Tibial nerve (tissue), 3 donors: ENCODE results near the gene SLC39A11.

Source experiments
- POLR2A ChIP-seq, 2 donors: fragments of 450-650 bp; IDR thresholded peaks; one replicate each; pipeline ENCODE4 v1.6.1; 2017; ENCODE audit warnings: antibody characterized with exemption in 2 of 2, mild to moderate bottlenecking in 2 of 2, moderate library complexity in 2 of 2
- TF ChIP-seq, protein P1 (sequence below), 5 experiments: fragments of 200-600 bp in 3 of 5; fragments of 450-650 bp in 2 of 5; sonication (generic) in 3 of 5; IDR thresholded peaks; one replicate each; pipeline ENCODE4 v1.5.1; 2016 to 2019; ENCODE audit warnings: antibody characterized with exemption in 5 of 5, mild to moderate bottlenecking in 3 of 5, moderate library complexity in 2 of 5

DNA sequence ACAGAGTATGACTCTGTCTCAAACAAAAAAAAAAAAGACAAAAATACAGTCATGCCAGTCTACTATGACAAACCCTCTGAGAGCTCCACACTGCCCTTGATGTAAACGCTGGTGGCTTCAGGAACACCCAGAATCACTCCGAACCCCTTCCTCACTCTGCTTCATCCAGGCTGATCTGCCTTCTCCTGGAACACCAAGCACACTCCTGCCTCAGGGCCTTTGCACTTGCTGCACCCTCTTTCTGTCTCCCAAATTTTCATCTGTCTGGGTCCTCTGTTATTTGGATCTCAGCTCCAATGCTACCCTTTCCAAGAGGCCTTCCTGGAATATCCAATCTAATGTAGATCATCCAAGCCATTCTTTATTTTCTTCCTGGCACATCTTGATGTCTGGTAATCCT lies 7.9 kb upstream of the SLC39A11 start:
- TF ChIP-seq, protein P1, sequence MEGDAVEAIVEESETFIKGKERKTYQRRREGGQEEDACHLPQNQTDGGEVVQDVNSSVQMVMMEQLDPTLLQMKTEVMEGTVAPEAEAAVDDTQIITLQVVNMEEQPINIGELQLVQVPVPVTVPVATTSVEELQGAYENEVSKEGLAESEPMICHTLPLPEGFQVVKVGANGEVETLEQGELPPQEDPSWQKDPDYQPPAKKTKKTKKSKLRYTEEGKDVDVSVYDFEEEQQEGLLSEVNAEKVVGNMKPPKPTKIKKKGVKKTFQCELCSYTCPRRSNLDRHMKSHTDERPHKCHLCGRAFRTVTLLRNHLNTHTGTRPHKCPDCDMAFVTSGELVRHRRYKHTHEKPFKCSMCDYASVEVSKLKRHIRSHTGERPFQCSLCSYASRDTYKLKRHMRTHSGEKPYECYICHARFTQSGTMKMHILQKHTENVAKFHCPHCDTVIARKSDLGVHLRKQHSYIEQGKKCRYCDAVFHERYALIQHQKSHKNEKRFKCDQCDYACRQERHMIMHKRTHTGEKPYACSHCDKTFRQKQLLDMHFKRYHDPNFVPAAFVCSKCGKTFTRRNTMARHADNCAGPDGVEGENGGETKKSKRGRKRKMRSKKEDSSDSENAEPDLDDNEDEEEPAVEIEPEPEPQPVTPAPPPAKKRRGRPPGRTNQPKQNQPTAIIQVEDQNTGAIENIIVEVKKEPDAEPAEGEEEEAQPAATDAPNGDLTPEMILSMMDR (IDR thresholded peaks at IDR 0.05), result no peak
- TF ChIP-seq POLR2A (IDR thresholded peaks at IDR 0.05), result no peak
